K562 (cell line): Measurements from ENCODE around the gene DEF6. TPM values are rescaled to one million over a fixed set of nuclear protein-coding genes. Genes with fewer than 3 reads are reported as not detected.

ENCODE experiments used
- CBX8 ChIP-seq: fragments of 200-600 bp; sonication (generic); IDR thresholded peaks from 2 replicates; pipeline ENCODE4 v1.6.1; 2012; ENCODE audit warnings: borderline replicate concordance, mixed run types, low read depth, mild to moderate bottlenecking, moderate library complexity, mixed read lengths, low read length, control low read depth, inconsistent platforms; ENCODE audit not compliant: poor library complexity, severe bottlenecking; ENCODE audit errors: extremely low read depth
- ID3 ChIP-seq, 2 experiments: fragments of 250-450 bp in 1 of 2; fragments of 450-650 bp in 1 of 2; sonication (Bioruptor Pico) in 1 of 2; IDR thresholded peaks; 2 replicates each; pipeline versions ENCODE4 v1.6.1 to v1.8.0; 2016 to 2021; ENCODE audit warnings: mild to moderate bottlenecking in 2 of 2, moderate library complexity in 2 of 2, missing compliant biosample characterization in 1 of 2, missing genetic modification characterization in 1 of 2
- JUN ChIP-seq, 2 experiments: sonication (generic) in 1 of 2; formaldehyde crosslinking in 1 of 2; IDR thresholded peaks; 2 replicates each; pipeline versions ENCODE4 v1.6.1 to v1.8.0; 2012 to 2022; ENCODE audit warnings: borderline replicate concordance in 2 of 2, mild to moderate bottlenecking in 2 of 2, improper control_type of control experiment in 1 of 2, low read depth in 1 of 2, low read length in 1 of 2, missing genetic modification reagents in 1 of 2
- MGA ChIP-seq: fragments of 450-650 bp; IDR thresholded peaks from 2 replicates; pipeline ENCODE4 v1.6.1; 2016; ENCODE audit warnings: mild to moderate bottlenecking, moderate library complexity
- NR2C2 ChIP-seq, 2 experiments: fragments of 200-800 bp in 1 of 2; sonication (Bioruptor generic) in 1 of 2; sonication (generic) in 1 of 2; formaldehyde crosslinking in 1 of 2; IDR thresholded peaks; 2 replicates each; pipeline versions ENCODE4 v1.6.1 to v1.8.0; 2016 to 2022; ENCODE audit warnings: mild to moderate bottlenecking in 1 of 2, missing compliant biosample characterization in 1 of 2, missing genetic modification characterization in 1 of 2, missing genetic modification reagents in 1 of 2
- ZC3H8 ChIP-seq: fragments of 450-650 bp; IDR thresholded peaks from 2 replicates; pipeline ENCODE4 v1.6.1; 2017
- ZNF589 ChIP-seq: fragments of 200-800 bp; sonication (Bioruptor generic); IDR thresholded peaks from 2 replicates; pipeline ENCODE4 v1.6.1; 2016; ENCODE audit warnings: low read depth, missing genetic modification characterization, missing compliant biosample characterization
- polyA plus RNA-seq, 8 experiments: library from polyadenylated mRNA; depleted of rRNA in 4 of 8; stranded (reverse) in 5 of 8; unstranded in 3 of 8; fragments of >200 nt; fragmentation: Nextera tagmentation in 2 of 8; fragmentation: Illumina TruSeq in 1 of 8; extraction: Ambion mirVana in 2 of 8; extraction: Trizol in 1 of 8; gene quantifications; 2 replicates each; pipeline versions ENCODE4 v1.2.1 to v1.2.3, GENCODE V29; 2011 to 2014; ENCODE audit warnings: inconsistent platforms in 1 of 8, missing spikeins in 1 of 8
- total RNA-seq, 7 experiments: library from RNA; depleted of rRNA in 6 of 7; stranded (reverse); fragments of >200 nt in 6 of 7; fragmentation: Illumina TruSeq in 2 of 7; extraction: Trizol in 2 of 7; gene quantifications; 2 replicates each; pipeline versions ENCODE4 v1.2.1 to v1.2.3, GENCODE V29; 2011 to 2021; ENCODE audit warnings: low replicate concordance in 1 of 7
- TF ChIP-seq, protein P1 (sequence below), 3 experiments: fragments of 200-800 bp in 1 of 3; fragments of 250-450 bp in 1 of 3; fragments of 450-650 bp in 1 of 3; sonication (Bioruptor Pico) in 1 of 3; sonication (Bioruptor generic) in 1 of 3; formaldehyde crosslinking in 1 of 3; IDR thresholded peaks; 2 replicates each; pipeline versions ENCODE4 v1.6.1 to v1.8.0; 2016 to 2022; ENCODE audit warnings: mild to moderate bottlenecking in 2 of 3, missing genetic modification characterization in 2 of 3, missing compliant biosample characterization in 1 of 3, moderate library complexity in 1 of 3

Gene DEF6
- total and polyA plus RNA-seq, 9 of the 15 experiments (the other 6 are each of a cell fraction or from before 2014, with no cell fraction given) = 1.3 to 44.6 (median 22.7) TPM

DNA sequence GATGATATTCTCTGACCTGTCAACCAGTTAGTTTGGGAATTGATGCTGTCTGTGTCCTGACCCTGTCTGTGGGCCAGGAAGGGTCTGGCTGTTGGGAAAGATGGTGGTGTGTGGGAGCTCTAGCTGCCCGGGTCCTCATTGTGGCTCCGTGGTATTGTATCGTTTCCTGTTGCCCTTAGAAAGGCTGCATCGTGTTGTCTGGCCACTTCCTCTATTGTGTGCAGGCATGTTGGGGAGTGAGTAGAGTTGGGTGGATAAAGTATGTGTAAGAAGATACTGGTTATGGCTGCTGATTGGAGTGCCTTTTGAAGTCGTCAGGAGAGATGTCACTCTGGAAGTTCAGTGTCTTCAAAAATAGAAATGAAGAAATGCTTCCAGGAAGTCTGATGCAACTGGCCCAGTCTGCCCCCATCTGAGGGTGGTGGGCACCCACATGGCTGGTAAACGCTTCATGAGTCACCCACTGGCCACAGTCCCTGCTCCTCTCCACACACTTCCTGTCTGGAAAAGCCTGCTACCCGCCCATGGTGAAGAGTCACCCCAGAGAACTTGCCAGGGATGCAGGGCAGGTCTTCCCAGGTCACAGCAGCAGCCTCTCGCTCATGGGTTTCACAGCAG is 72.6 kb downstream of the DEF6 start (continued):
- TF ChIP-seq CBX8 (no peak), MGA (peak; percentile 47), NR2C2 (CRISPR knock-in tag; IDR thresholded peaks at IDR 0.05) (peak; percentile 19; the same call in 1 of the 2 replicates), NR2C2 (tag; IDR thresholded peaks at IDR 0.05) (peak; percentile 54), ZC3H8 (no peak), JUN (IDR thresholded peaks at IDR 0.05; ENCODE audit: borderline replicate concordance, low read depth, low read length) (peak; percentile 59; the same call in 1 of the 2 replicates), JUN (CRISPR knock-in tag; IDR thresholded peaks at IDR 0.05; ENCODE audit: borderline replicate concordance) (no peak), ID3 (CRISPR knock-in tag; IDR thresholded peaks at IDR 0.05) (no peak), ID3 (tag; IDR thresholded peaks at IDR 0.05) (0 out of 2 replicates have a peak, but pooled peaks have one; percentile 58), ZNF589 (CRISPR knock-in tag) (peak; percentile 91)
- TF ChIP-seq, protein P1, sequence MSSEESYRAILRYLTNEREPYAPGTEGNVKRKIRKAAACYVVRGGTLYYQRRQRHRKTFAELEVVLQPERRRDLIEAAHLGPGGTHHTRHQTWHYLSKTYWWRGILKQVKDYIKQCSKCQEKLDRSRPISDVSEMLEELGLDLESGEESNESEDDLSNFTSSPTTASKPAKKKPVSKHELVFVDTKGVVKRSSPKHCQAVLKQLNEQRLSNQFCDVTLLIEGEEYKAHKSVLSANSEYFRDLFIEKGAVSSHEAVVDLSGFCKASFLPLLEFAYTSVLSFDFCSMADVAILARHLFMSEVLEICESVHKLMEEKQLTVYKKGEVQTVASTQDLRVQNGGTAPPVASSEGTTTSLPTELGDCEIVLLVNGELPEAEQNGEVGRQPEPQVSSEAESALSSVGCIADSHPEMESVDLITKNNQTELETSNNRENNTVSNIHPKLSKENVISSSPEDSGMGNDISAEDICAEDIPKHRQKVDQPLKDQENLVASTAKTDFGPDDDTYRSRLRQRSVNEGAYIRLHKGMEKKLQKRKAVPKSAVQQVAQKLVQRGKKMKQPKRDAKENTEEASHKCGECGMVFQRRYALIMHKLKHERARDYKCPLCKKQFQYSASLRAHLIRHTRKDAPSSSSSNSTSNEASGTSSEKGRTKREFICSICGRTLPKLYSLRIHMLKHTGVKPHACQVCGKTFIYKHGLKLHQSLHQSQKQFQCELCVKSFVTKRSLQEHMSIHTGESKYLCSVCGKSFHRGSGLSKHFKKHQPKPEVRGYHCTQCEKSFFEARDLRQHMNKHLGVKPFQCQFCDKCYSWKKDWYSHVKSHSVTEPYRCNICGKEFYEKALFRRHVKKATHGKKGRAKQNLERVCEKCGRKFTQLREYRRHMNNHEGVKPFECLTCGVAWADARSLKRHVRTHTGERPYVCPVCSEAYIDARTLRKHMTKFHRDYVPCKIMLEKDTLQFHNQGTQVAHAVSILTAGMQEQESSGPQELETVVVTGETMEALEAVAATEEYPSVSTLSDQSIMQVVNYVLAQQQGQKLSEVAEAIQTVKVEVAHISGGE (CRISPR knock-in tag; IDR thresholded peaks at IDR 0.05) = peak in 1 of 3 experiments; percentile 70; a peak in 2 of 6 replicates
